IPS-18a (cell line): ENCODE data around the gene DIAPH2.
"Not testable (repeated sequence)": the region's sequence is repeated elsewhere in the genome, so short reads cannot be mapped to it uniquely, and the experiment has no call there.

Experiments
- H3K27ac ChIP-seq: one replicate; pipeline ENCODE4 v1.5.1; 2013; ENCODE audit warnings: low read length
- H3K27me3 ChIP-seq: one replicate; pipeline ENCODE4 v1.6.1; 2013; ENCODE audit warnings: mild to moderate bottlenecking, low read length; ENCODE audit not compliant: control insufficient read depth, insufficient read depth
- H3K36me3 ChIP-seq: one replicate; pipeline ENCODE4 v1.6.1; 2013; ENCODE audit warnings: low read depth, low read length; ENCODE audit not compliant: control insufficient read depth
- H3K4me1 ChIP-seq: one replicate; pipeline ENCODE4 v1.6.1; 2013; ENCODE audit warnings: low read depth, low read length; ENCODE audit not compliant: control insufficient read depth
- H3K4me3 ChIP-seq: one replicate; pipeline ENCODE4 v1.5.1; 2013; ENCODE audit warnings: low read length
- H3K9ac ChIP-seq: one replicate; pipeline ENCODE4 v1.6.1; 2013; ENCODE audit warnings: mild to moderate bottlenecking, low read length, moderate library complexity
- H3K9me3 ChIP-seq: one replicate; pipeline ENCODE4 v1.6.1; 2013; ENCODE audit warnings: low read depth, low read length; ENCODE audit not compliant: control insufficient read depth

The DIAPH2 gene

GRCh38 chrX:96719161-96719875, 34.7 kb downstream of the DIAPH2 start:
- Histone ChIP-seq H3K27me3 (no peaks in the 10 kb centered on the region), H3K4me1 (no peaks in the 10 kb centered on the region), H3K9me3 (peaks cover 6% of the 10 kb centered on the region), H3K9ac (no peak overlapping the region), H3K4me3 (no peak overlapping the region), H3K36me3 (no peaks in the 10 kb centered on the region), H3K27ac (no peak overlapping the region)

- no peaks in the 10 kb centered on the region for H3K36me3 ChIP-seq
- H3K4me1 ChIP-seq, result no peaks in the 10 kb centered on the region
- H3K27ac ChIP-seq, result no peak overlapping the region
- peaks cover 6% of the 10 kb centered on the region for H3K9me3 ChIP-seq
- H3K4me3 ChIP-seq, result no peak overlapping the region
- H3K9ac ChIP-seq, result no peak overlapping the region
- no peaks in the 10 kb centered on the region for H3K27me3 ChIP-seq
Measured at GRCh38 chrX:96721354-96721753, 36.7 kb downstream of the DIAPH2 start.

- Histone ChIP-seq H3K27ac (no peak overlapping the region), H3K4me3 (no peak overlapping the region), H3K9me3 (peaks cover 6% of the 10 kb centered on the region), H3K36me3 (no peaks in the 10 kb centered on the region), H3K9ac (no peak overlapping the region), H3K4me1 (no peaks in the 10 kb centered on the region), H3K27me3 (no peaks in the 10 kb centered on the region)
Measured at GRCh38 chrX:96722781-96723180, 38.1 kb downstream of the DIAPH2 start.

- Histone ChIP-seq H3K9ac (no peak overlapping the region), H3K9me3 (no peaks in the 10 kb centered on the region), H3K4me1 (peaks cover 14% of the 10 kb centered on the region), H3K27me3 (no peaks in the 10 kb centered on the region), H3K27ac (no peak overlapping the region), H3K36me3 (no peaks in the 10 kb centered on the region), H3K4me3 (no peak overlapping the region)
Measured at GRCh38 chrX:96729053-96729452, 44.4 kb downstream of the DIAPH2 start.

GRCh38 chrX:96729868-96730643, 45.4 kb downstream of the DIAPH2 start:
- Histone ChIP-seq H3K9ac (no peak overlapping the region), H3K36me3 (no peaks in the 10 kb centered on the region), H3K27me3 (no peaks in the 10 kb centered on the region), H3K9me3 (no peaks in the 10 kb centered on the region), H3K4me1 (peaks cover 14% of the 10 kb centered on the region), H3K4me3 (no peak overlapping the region), H3K27ac (no peak overlapping the region)

GRCh38 chrX:96731000-96731399, 46.4 kb downstream of the DIAPH2 start:
- H3K9ac ChIP-seq, H3K9me3 ChIP-seq, H3K36me3 ChIP-seq, H3K27me3 ChIP-seq, H3K4me3 ChIP-seq, H3K27ac ChIP-seq: not testable (repeated sequence)
- peaks cover 14% of the 10 kb centered on the region for H3K4me1 ChIP-seq

- Histone ChIP-seq H3K4me3 (no peak overlapping the region), H3K9me3 (no peaks in the 10 kb centered on the region), H3K27me3 (no peaks in the 10 kb centered on the region), H3K9ac (no peak overlapping the region), H3K4me1 (no peaks in the 10 kb centered on the region), H3K27ac (no peak overlapping the region), H3K36me3 (no peaks in the 10 kb centered on the region)
Measured at GRCh38 chrX:96743367-96744073, 58.9 kb downstream of the DIAPH2 start.

GRCh38 chrX:96752781-96753180, 68.1 kb downstream of the DIAPH2 start:
- H3K9ac ChIP-seq, result no peak overlapping the region
- H3K27me3 ChIP-seq, result no peaks in the 10 kb centered on the region
- H3K27ac ChIP-seq, result no peak overlapping the region
- peaks cover 3% of the 10 kb centered on the region for H3K36me3 ChIP-seq
- H3K9me3 ChIP-seq, result no peaks in the 10 kb centered on the region
- H3K4me1 ChIP-seq, result no peaks in the 10 kb centered on the region
- H3K4me3 ChIP-seq, result no peak overlapping the region

GRCh38 chrX:96753230-96753629, 68.6 kb downstream of the DIAPH2 start:
- Histone ChIP-seq H3K4me3 (no peak overlapping the region), H3K36me3 (peaks cover 3% of the 10 kb centered on the region), H3K9ac (no peak overlapping the region), H3K27me3 (no peaks in the 10 kb centered on the region), H3K4me1 (no peaks in the 10 kb centered on the region), H3K27ac (no peak overlapping the region), H3K9me3 (no peaks in the 10 kb centered on the region)

GRCh38 chrX:96756491-96756890, 71.8 kb downstream of the DIAPH2 start:
- Histone ChIP-seq H3K36me3 (peaks cover 3% of the 10 kb centered on the region), H3K4me3 (no peak overlapping the region), H3K9ac (no peak overlapping the region), H3K9me3 (no peaks in the 10 kb centered on the region), H3K27ac (no peak overlapping the region), H3K4me1 (peaks cover 3% of the 10 kb centered on the region), H3K27me3 (no peaks in the 10 kb centered on the region)

GRCh38 chrX:96761566-96761965, 76.9 kb downstream of the DIAPH2 start:
- H3K4me1 ChIP-seq, result peaks cover 18% of the 10 kb centered on the region

More at GRCh38 chrX:96761566-96761965, 76.9 kb downstream of the DIAPH2 start:
- Histone ChIP-seq H3K4me3 (no peak overlapping the region), H3K9me3 (no peaks in the 10 kb centered on the region), H3K36me3 (no peaks in the 10 kb centered on the region), H3K27me3 (no peaks in the 10 kb centered on the region), H3K27ac (no peak overlapping the region), H3K9ac (no peak overlapping the region)
